Measurements from ENCODE around the gene ITGA2.
A peak's percentile ranks its signal among the peaks of the same experiment; 100 is the strongest.

ITGA2 gene

DNA sequence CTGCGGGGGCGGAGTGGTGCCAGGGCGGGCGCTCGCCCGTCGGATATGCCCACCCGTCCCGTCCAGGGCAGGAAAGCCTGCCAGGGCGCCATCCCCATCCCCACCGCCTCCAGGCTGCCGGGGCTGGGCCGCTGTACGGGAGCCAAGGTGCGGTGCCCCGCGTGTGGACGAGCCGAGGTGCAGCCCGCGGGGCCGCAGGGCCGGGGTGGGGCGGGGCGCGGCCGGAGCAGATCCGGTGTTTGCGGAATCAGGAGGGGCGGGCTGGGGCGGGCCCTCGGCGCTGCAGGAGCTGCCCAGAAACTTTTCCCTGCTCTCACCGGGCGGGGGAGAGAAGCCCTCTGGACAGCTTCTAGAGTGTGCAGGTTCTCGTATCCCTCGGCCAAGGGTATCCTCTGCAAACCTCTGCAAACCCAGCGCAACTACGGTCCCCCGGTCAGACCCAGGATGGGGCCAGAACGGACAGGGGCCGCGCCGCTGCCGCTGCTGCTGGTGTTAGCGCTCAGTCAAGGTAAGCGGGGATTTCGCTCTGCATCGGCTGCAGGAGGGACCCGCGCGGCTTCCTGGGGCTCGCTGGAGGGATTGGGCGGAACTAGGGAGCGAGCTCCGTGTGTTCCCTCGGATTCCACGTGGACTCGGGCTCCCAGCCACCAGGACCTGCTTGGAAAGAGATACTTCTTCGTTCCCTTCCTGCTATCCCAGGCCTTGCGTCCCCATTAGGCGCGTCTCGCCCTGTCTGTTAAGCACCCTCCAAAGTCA, at the start of gene ITGA2:
Gene ITGA2 (plus strand): TSS at position 328 of the 756 bp plus-strand sequence. CDS start 117 bp downstream, at position 445.
- TF ChIP-seq ZFP30 (CRISPR knock-in tag; IDR thresholded peaks at IDR 0.05) (no peak), RARB (CRISPR knock-in tag; IDR thresholded peaks at IDR 0.05) (no peak), PPARA (CRISPR knock-in tag; IDR thresholded peaks at IDR 0.05; ENCODE audit: borderline replicate concordance) (no peak), ZNF565 (CRISPR knock-in tag; conservative IDR thresholded peaks at IDR 0.05; ENCODE audit: low read depth) (no peak), TOX (CRISPR knock-in tag; IDR thresholded peaks at IDR 0.05; ENCODE audit: borderline replicate concordance) (no peak), OSR1 (CRISPR knock-in tag; IDR thresholded peaks at IDR 0.05) (no peak), ZFP3 (CRISPR knock-in tag; IDR thresholded peaks at IDR 0.05) (no peak), ESRRG (CRISPR knock-in tag; IDR thresholded peaks at IDR 0.05) (no peak), ZNF8 (CRISPR knock-in tag; IDR thresholded peaks at IDR 0.05) (no peak), TSHZ2 (CRISPR knock-in tag; IDR thresholded peaks at IDR 0.05) (no peak)
- TF ChIP-seq, protein P1, sequence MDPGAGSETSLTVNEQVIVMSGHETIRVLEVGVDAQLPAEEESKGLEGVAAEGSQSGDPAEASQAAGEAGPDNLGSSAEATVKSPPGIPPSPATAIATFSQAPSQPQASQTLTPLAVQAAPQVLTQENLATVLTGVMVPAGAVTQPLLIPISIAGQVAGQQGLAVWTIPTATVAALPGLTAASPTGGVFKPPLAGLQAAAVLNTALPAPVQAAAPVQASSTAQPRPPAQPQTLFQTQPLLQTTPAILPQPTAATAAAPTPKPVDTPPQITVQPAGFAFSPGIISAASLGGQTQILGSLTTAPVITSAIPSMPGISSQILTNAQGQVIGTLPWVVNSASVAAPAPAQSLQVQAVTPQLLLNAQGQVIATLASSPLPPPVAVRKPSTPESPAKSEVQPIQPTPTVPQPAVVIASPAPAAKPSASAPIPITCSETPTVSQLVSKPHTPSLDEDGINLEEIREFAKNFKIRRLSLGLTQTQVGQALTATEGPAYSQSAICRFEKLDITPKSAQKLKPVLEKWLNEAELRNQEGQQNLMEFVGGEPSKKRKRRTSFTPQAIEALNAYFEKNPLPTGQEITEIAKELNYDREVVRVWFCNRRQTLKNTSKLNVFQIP (CRISPR knock-in tag; IDR thresholded peaks at IDR 0.05; ENCODE audit: borderline replicate concordance, low read depth): no peak
- TF ChIP-seq, protein P2, sequence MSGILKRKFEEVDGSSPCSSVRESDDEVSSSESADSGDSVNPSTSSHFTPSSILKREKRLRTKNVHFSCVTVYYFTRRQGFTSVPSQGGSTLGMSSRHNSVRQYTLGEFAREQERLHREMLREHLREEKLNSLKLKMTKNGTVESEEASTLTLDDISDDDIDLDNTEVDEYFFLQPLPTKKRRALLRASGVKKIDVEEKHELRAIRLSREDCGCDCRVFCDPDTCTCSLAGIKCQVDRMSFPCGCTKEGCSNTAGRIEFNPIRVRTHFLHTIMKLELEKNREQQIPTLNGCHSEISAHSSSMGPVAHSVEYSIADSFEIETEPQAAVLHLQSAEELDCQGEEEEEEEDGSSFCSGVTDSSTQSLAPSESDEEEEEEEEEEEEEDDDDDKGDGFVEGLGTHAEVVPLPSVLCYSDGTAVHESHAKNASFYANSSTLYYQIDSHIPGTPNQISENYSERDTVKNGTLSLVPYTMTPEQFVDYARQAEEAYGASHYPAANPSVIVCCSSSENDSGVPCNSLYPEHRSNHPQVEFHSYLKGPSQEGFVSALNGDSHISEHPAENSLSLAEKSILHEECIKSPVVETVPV (CRISPR knock-in tag; IDR thresholded peaks at IDR 0.05): no peak
- ATAC-seq: peak; percentile 86

DNA sequence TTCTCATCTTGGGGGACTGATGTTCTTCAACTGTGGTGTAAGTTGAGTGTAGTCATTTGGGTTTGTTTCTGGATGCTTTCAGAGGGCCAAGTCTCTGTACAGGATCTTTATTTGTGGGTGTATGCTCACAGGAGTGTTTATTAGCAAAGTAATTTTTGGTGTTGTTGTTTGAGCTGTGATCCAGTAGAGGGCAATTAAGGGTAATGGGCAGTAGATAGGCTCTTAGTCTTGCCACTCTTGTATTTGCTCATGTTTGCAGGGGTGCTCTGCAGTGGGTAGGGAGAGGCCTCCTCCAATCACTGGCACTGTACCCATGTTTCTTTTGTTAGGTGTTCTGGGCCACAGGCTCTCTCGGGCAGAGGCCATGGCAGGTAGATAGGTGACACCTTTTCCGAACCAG, 45.9 kb upstream of the ITGA2 start:
- no peak for TF ChIP-seq ESRRG (CRISPR knock-in tag; IDR thresholded peaks at IDR 0.05)
- no peak for TF ChIP-seq ZFP3 (CRISPR knock-in tag; IDR thresholded peaks at IDR 0.05)
- no peak for TF ChIP-seq ZNF565 (CRISPR knock-in tag; conservative IDR thresholded peaks at IDR 0.05; ENCODE audit: low read depth)
- TF ChIP-seq, protein P1 (CRISPR knock-in tag; IDR thresholded peaks at IDR 0.05; ENCODE audit: borderline replicate concordance, low read depth): no peak
- TF ChIP-seq ARNTL (CRISPR knock-in tag; IDR thresholded peaks at IDR 0.05; ENCODE audit: borderline replicate concordance, low read depth): no peak
- no peak for TF ChIP-seq BACH2 (CRISPR knock-in tag; IDR thresholded peaks at IDR 0.05; ENCODE audit: borderline replicate concordance)
- TF ChIP-seq ZNF70 (CRISPR knock-in tag; IDR thresholded peaks at IDR 0.05): no peak
- no peak for TF ChIP-seq TOX (CRISPR knock-in tag; IDR thresholded peaks at IDR 0.05; ENCODE audit: borderline replicate concordance)
- no peak for TF ChIP-seq GLIS3 (CRISPR knock-in tag; IDR thresholded peaks at IDR 0.05)
- TF ChIP-seq, protein P2 (CRISPR knock-in tag; IDR thresholded peaks at IDR 0.05): no peak
- no peak for TF ChIP-seq ZNF8 (CRISPR knock-in tag; IDR thresholded peaks at IDR 0.05)
- ATAC-seq: no peak

DNA sequence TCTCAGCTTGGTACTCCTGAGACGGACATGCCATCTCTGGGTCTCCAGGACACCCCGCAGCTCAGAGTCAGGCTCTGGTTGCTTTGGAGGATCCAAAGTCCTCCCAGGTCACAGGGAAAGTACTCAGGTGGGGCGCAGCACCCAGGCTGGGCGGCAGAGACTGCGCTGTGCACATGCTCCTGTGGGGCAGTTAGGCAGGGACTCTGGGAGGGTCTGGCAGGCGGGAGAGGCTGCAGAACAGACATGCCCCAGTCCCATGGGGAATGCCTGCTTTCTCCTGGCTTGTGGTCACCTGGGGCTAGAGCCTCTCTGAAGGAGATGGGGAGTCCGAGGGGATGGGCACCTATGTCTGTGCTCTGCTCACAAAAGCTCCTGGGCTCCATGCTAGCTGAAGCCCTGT, 45.3 kb upstream of the ITGA2 start:
- ATAC-seq: no peak
- no peak for TF ChIP-seq TSHZ2 (CRISPR knock-in tag; IDR thresholded peaks at IDR 0.05)
- no peak for TF ChIP-seq ZC3H10 (CRISPR knock-in tag; IDR thresholded peaks at IDR 0.05)
- no peak for TF ChIP-seq ZNF8 (CRISPR knock-in tag; IDR thresholded peaks at IDR 0.05)
- no peak for TF ChIP-seq PPARA (CRISPR knock-in tag; IDR thresholded peaks at IDR 0.05; ENCODE audit: borderline replicate concordance)

Data from SK-N-SH treated with all-trans-retinoic acid at 6 μM for 48 hours (cell line).